HepG2 (cell line): ENCODE data around the gene ANKRD52. TPM values are rescaled to one million over a fixed set of nuclear protein-coding genes. Genes with fewer than 3 reads are reported as not detected.
A peak's percentile ranks its signal among the peaks of the same experiment; 100 is the strongest.

ENCODE experiments used
- ATAC-seq: fragments of 200-7000 bp; cut with Tn5 transposase; 3 replicates; pipeline ENCODE4 v1.9.1; 2020; ENCODE audit warnings: mild to moderate bottlenecking, moderate library complexity
- BruUV-seq: library from RNA; stranded (reverse); fragments of 400-500 nt; replicated peaks from 2 replicates; lab custom pipeline; 2021; lab: Mats Ljungman, UMichigan
- CTCF ChIA-PET: fragments of 300-600 bp; formaldehyde crosslinking; extraction: SDS; loops from one replicate; lab custom pipeline; 2021; ENCODE audit warnings: low total read pairs, inconsistent platforms, low intra/inter-chr PET ratio; lab: Yijun Ruan, JAX
- POLR2A ChIA-PET: fragments of 350-600 bp; sonication (Branson Sonifier 250); formaldehyde crosslinking; loops from one replicate; lab custom pipeline; 2020; ENCODE audit warnings: antibody characterized with exemption, inconsistent platforms; lab: Yijun Ruan, JAX
- DNase-seq: peaks from one replicate; pipeline ENCODE4 v3.0.0-alpha.2; 2015; ENCODE audit warnings: low spot score
- FAIRE-seq: peaks from 3 replicates; lab custom pipeline; 2011; peaks lifted over from hg19 to GRCh38; lab: Jason Lieb, UNC
- H2AFZ ChIP-seq: one replicate; pipeline ENCODE4 v1.6.1; 2011; ENCODE audit warnings: low read length, inconsistent platforms
- H3K27ac ChIP-seq: fragments of 300-600 bp; 3 replicates; pipeline ENCODE4 v1.8.0; 2011; ENCODE audit warnings: mixed run types, mild to moderate bottlenecking, mixed read lengths, low read length, inconsistent platforms; ENCODE audit not compliant: insufficient read depth; ENCODE audit errors: extremely low read length
- H3K27me3 ChIP-seq, 2 experiments: fragments of 200-600 bp in 1 of 2; 2 replicates in 1 of 2; 3 replicates in 1 of 2; pipeline versions ENCODE4 v1.6.0 to v1.8.0; 2011; ENCODE audit warnings: low read length in 2 of 2, mild to moderate bottlenecking in 2 of 2, moderate library complexity in 2 of 2, inconsistent platforms in 1 of 2; ENCODE audit not compliant: insufficient read depth in 2 of 2, control insufficient read depth in 1 of 2
- H3K36me3 ChIP-seq, 2 experiments: fragments of 200-600 bp in 1 of 2; replicated peaks in 1 of 2; 2 replicates in 1 of 2; 3 replicates in 1 of 2; pipeline versions ENCODE4 v1.5.1 to v1.8.0; 2011; ENCODE audit warnings: low read length in 2 of 2, inconsistent platforms in 1 of 2; ENCODE audit not compliant: insufficient read depth in 2 of 2, control insufficient read depth in 1 of 2
- H3K4me1 ChIP-seq: 2 replicates; pipeline ENCODE4 v1.5.1; 2012; ENCODE audit warnings: low read length, inconsistent platforms; ENCODE audit not compliant: insufficient read depth
- H3K4me2 ChIP-seq: 2 replicates; pipeline ENCODE4 v1.6.0; 2011; ENCODE audit warnings: low read depth, low read length, inconsistent platforms
- H3K4me3 ChIP-seq, 3 experiments: fragments of 200-600 bp in 1 of 3; sonication (generic), shearing (Covaris generic) in 1 of 3; replicated peaks in 1 of 3; 2 replicates each; pipeline ENCODE4 v1.5.1; 2011 to 2016; ENCODE audit warnings: low read length in 3 of 3, inconsistent platforms in 2 of 3, low read depth in 2 of 3, mild to moderate bottlenecking in 2 of 3, control low read depth in 1 of 3, mixed read lengths in 1 of 3; ENCODE audit not compliant: insufficient read depth in 1 of 3
- H3K79me2 ChIP-seq: one replicate; pipeline ENCODE4 v1.6.1; 2011; ENCODE audit warnings: low read length, inconsistent platforms; ENCODE audit not compliant: insufficient read depth
- H3K9ac ChIP-seq: 2 replicates; pipeline ENCODE4 v1.6.0; 2011; ENCODE audit warnings: mild to moderate bottlenecking, low read depth, low read length, inconsistent platforms; ENCODE audit not compliant: insufficient read depth
- H3K9me3 ChIP-seq: 2 replicates; pipeline ENCODE4 v1.5.1; 2012; ENCODE audit warnings: mild to moderate bottlenecking, low read length
- H4K20me1 ChIP-seq: 2 replicates; pipeline ENCODE4 v1.6.0; 2011; ENCODE audit warnings: inconsistent platforms, mild to moderate bottlenecking, low read length, moderate library complexity; ENCODE audit not compliant: insufficient read depth
- BRCA1 ChIP-seq: sonication (generic); formaldehyde crosslinking; IDR thresholded peaks from 2 replicates; pipeline ENCODE4 v1.4.0; 2020; ENCODE audit warnings: missing genetic modification reagents
- HOXA3 ChIP-seq: sonication (generic); formaldehyde crosslinking; IDR thresholded peaks from 2 replicates; pipeline ENCODE4 v1.5.0; 2020; ENCODE audit warnings: missing genetic modification reagents
- LBX2 ChIP-seq: sonication (generic); formaldehyde crosslinking; IDR thresholded peaks from 2 replicates; pipeline ENCODE4 v1.5.0; 2020; ENCODE audit warnings: missing genetic modification reagents, mild to moderate bottlenecking, borderline replicate concordance
- MIER2 ChIP-seq: IDR thresholded peaks from 2 replicates; pipeline ENCODE4 v1.6.1; 2016; ENCODE audit warnings: missing biosample characterization, missing genetic modification reagents
- MYPOP ChIP-seq: sonication (generic); formaldehyde crosslinking; IDR thresholded peaks from 2 replicates; pipeline ENCODE4 v1.8.1; 2023; ENCODE audit warnings: mild to moderate bottlenecking, moderate library complexity, missing genetic modification reagents
- NONO ChIP-seq, 2 experiments: fragments of 450-650 bp in 1 of 2; sonication (generic) in 1 of 2; formaldehyde crosslinking in 1 of 2; IDR thresholded peaks in 1 of 2; conservative IDR thresholded peaks in 1 of 2; 2 replicates each; pipeline versions ENCODE4 v1.6.1 to v1.8.0; 2017 to 2022; ENCODE audit warnings: mild to moderate bottlenecking in 1 of 2, missing genetic modification reagents in 1 of 2, moderate library complexity in 1 of 2
- NPAS2 ChIP-seq: sonication (generic); formaldehyde crosslinking; IDR thresholded peaks from 2 replicates; pipeline ENCODE4 v1.8.0; 2022; ENCODE audit warnings: mild to moderate bottlenecking, missing genetic modification reagents, borderline replicate concordance
- PLRG1 ChIP-seq: fragments of 450-650 bp; conservative IDR thresholded peaks from 2 replicates; pipeline ENCODE4 v1.6.1; 2016
- REXO4 ChIP-seq: sonication (generic); formaldehyde crosslinking; IDR thresholded peaks from 2 replicates; pipeline ENCODE4 v1.8.0; 2022; ENCODE audit warnings: missing genetic modification reagents, mild to moderate bottlenecking, borderline replicate concordance
- SIN3A ChIP-seq: IDR thresholded peaks from 2 replicates; pipeline ENCODE4 v1.6.1; 2011; ENCODE audit warnings: low read depth, mild to moderate bottlenecking, control low read depth, low read length, borderline replicate concordance
- ZBTB7B ChIP-seq: sonication (generic); formaldehyde crosslinking; IDR thresholded peaks from 2 replicates; pipeline ENCODE4 v1.4.0; 2020; ENCODE audit warnings: missing genetic modification reagents
- ZNF121 ChIP-seq: sonication (generic); formaldehyde crosslinking; IDR thresholded peaks from 2 replicates; pipeline ENCODE4 v1.5.0; 2020; ENCODE audit warnings: mild to moderate bottlenecking, missing genetic modification reagents
- in situ Hi-C: cut with HindIII; loops from 2 replicates; pipeline ENCODE4 v1.10.0; 2017; ENCODE audit warnings: low pct_unique_long_range_greater_than_20kb; ENCODE audit not compliant: extremely low pct_ligation_motif_present
- intact Hi-C: fragments of 100-400 bp; cut with micrococcal nuclease; formaldehyde crosslinking; loops from one replicate; pipeline ENCODE4 v1.10.0; 2022; ENCODE audit not compliant: unreplicated experiment
- polyA plus RNA-seq, 8 experiments: library from polyadenylated mRNA; depleted of rRNA in 3 of 8; stranded (reverse) in 7 of 8; unstranded in 1 of 8; fragments of >200 nt; fragmentation: Illumina TruSeq in 4 of 8; extraction: Trizol in 4 of 8; gene quantifications; 2 replicates each; pipeline versions ENCODE4 v1.2.1 to v1.2.3, GENCODE V29; 2011 to 2016; ENCODE audit warnings: low read depth in 4 of 8, missing spikeins in 1 of 8, mixed read lengths in 1 of 8; ENCODE audit not compliant: insufficient read depth in 1 of 8
- total RNA-seq, 5 experiments: library from RNA; depleted of rRNA; stranded (reverse); fragments of >200 nt; fragmentation: Illumina TruSeq; extraction: Trizol; gene quantifications; 2 replicates each; pipeline ENCODE4 v1.2.3, GENCODE V29; 2016; ENCODE audit warnings: low read depth in 1 of 5
- TF ChIP-seq, protein P1 (sequence below): sonication (generic); formaldehyde crosslinking; IDR thresholded peaks from 2 replicates; pipeline ENCODE4 v1.8.0; 2022; ENCODE audit warnings: missing genetic modification reagents, mild to moderate bottlenecking, moderate library complexity, borderline replicate concordance
- TF ChIP-seq, protein P2 (sequence below): sonication (generic); formaldehyde crosslinking; conservative IDR thresholded peaks from 2 replicates; pipeline ENCODE4 v1.8.0; 2022; ENCODE audit warnings: mild to moderate bottlenecking, moderate library complexity, missing genetic modification reagents
- TF ChIP-seq, protein P3 (sequence below): sonication (generic); formaldehyde crosslinking; IDR thresholded peaks from 2 replicates; pipeline ENCODE4 v1.4.0; 2020; ENCODE audit warnings: mild to moderate bottlenecking, missing genetic modification reagents

Gene ANKRD52
- total and polyA plus RNA-seq, 2 of the 13 experiments (the other 11 are each of a cell fraction or from before 2014, with no cell fraction given): 7.8 to 9.2 TPM

DNA sequence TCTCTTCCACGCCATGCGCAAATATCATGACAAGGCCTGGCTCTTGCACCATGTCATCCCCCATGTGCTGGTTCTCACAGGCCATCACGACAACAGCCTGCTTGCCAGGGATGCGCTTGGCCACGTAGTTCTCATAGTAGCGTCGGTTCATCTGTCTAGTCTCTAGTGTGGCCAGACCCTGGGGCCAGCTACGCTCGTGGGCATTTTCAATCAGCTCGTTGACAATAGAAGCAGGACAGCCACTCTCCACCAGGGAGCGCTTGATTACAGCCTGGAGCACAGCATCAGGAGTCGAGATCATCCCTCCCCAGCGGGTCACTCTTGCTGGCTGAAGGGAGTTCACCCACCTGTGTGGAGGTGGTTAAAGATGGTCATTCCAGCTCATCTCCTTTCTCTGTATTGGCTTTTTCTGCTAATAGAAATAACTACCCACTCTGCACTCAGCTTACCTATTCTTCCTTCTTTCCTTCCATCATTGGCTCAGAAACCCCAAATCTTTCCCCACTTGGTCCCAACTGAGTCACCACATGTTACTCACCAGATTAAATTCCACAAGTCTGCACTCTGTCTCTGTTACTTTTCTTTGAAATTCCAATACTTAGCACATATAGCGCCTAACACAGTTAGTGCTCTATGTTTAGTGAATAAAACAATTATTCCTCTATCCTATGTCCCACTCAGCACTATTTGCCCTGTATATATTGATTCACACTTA lies 51.6 kb downstream of the ANKRD52 start (continued):
- TF ChIP-seq, protein P1, sequence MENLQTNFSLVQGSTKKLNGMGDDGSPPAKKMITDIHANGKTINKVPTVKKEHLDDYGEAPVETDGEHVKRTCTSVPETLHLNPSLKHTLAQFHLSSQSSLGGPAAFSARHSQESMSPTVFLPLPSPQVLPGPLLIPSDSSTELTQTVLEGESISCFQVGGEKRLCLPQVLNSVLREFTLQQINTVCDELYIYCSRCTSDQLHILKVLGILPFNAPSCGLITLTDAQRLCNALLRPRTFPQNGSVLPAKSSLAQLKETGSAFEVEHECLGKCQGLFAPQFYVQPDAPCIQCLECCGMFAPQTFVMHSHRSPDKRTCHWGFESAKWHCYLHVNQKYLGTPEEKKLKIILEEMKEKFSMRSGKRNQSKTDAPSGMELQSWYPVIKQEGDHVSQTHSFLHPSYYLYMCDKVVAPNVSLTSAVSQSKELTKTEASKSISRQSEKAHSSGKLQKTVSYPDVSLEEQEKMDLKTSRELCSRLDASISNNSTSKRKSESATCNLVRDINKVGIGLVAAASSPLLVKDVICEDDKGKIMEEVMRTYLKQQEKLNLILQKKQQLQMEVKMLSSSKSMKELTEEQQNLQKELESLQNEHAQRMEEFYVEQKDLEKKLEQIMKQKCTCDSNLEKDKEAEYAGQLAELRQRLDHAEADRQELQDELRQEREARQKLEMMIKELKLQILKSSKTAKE (CRISPR knock-in tag): no peak
- no peak for TF ChIP-seq BRCA1 (CRISPR knock-in tag)
- TF ChIP-seq SIN3A: no peak
- TF ChIP-seq, protein P2, sequence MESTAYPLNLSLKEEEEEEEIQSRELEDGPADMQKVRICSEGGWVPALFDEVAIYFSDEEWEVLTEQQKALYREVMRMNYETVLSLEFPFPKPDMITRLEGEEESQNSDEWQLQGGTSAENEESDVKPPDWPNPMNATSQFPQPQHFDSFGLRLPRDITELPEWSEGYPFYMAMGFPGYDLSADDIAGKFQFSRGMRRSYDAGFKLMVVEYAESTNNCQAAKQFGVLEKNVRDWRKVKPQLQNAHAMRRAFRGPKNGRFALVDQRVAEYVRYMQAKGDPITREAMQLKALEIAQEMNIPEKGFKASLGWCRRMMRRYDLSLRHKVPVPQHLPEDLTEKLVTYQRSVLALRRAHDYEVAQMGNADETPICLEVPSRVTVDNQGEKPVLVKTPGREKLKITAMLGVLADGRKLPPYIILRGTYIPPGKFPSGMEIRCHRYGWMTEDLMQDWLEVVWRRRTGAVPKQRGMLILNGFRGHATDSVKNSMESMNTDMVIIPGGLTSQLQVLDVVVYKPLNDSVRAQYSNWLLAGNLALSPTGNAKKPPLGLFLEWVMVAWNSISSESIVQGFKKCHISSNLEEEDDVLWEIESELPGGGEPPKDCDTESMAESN (CRISPR knock-in tag): no peak
- TF ChIP-seq NPAS2 (CRISPR knock-in tag): no peak
- TF ChIP-seq REXO4: no peak
- TF ChIP-seq, all 625 proteins: peak for 23

DNA sequence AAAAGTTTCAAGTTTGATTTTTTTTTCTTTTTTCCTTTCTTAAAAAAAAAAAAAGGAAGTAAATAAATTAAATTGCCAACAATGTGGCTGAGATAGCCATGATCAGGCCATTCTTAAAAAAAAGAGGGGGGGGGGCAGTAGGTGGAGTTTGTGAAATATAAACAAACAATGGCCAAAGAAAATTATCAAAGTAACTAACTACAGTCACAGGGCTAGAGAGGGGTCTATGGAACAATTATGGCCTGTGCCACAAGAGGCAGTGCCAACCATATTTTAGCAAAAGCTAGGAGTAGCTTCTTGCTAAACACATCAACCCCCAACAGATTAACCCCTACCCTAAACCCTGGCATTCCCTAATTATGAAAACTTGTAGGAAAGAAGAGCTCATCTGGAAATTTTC lies 52.7 kb downstream of the ANKRD52 start:
- no TSS peak for BruUV-seq
- ChIA-PET POLR2A (interaction anchor here (1.1 to 3.6 kb wide), 5 partner anchors 16 to 155 kb away, joined by 3 to 34 read pairs (median 5); partner anchors contain the start of genes COQ10A, RNF41 and STAT2), CTCF (interaction anchor here (0.7 kb wide), 1 partner anchor 19 kb away, joined by 4 read pairs; the partner anchor contains the start of gene NABP2)
- in situ Hi-C loops: no loop called here
- peaks cover 22 to 46% of the 10 kb centered on the region in 2 experiments for H3K36me3 ChIP-seq
- ATAC-seq (peak; percentile 35), DNase-seq (no peak), FAIRE-seq (no peak)
- H3K9ac ChIP-seq: no peak overlapping the region
- H3K4me3 ChIP-seq: no peak overlapping the region
- no peaks in the 10 kb centered on the region for H3K9me3 ChIP-seq
- intact Hi-C loops: no loop called here
- no peaks in the 10 kb centered on the region for H4K20me1 ChIP-seq
- no peaks in the 10 kb centered on the region for H3K4me1 ChIP-seq
- H3K27ac ChIP-seq: no peak overlapping the region
- H2AFZ ChIP-seq: no peak overlapping the region
- no peaks in the 10 kb centered on the region for H3K27me3 ChIP-seq
- H3K4me2 ChIP-seq: no peak overlapping the region
- no peaks in the 10 kb centered on the region for H3K79me2 ChIP-seq
- TF ChIP-seq NONO (IDR thresholded peaks at IDR 0.05): no peak
- no peak for TF ChIP-seq NONO (CRISPR knock-in tag; conservative IDR thresholded peaks at IDR 0.05)
- no peak for TF ChIP-seq PLRG1
- TF ChIP-seq ZBTB7B (CRISPR knock-in tag): no peak
- no peak for TF ChIP-seq ZNF121
- no peak for TF ChIP-seq MYPOP (CRISPR knock-in tag)
- TF ChIP-seq HOXA3 (CRISPR knock-in tag): no peak
- no peak for TF ChIP-seq LBX2 (CRISPR knock-in tag)
- TF ChIP-seq NPAS2 (CRISPR knock-in tag): no peak
- TF ChIP-seq MIER2: no peak
- TF ChIP-seq, protein P3, sequence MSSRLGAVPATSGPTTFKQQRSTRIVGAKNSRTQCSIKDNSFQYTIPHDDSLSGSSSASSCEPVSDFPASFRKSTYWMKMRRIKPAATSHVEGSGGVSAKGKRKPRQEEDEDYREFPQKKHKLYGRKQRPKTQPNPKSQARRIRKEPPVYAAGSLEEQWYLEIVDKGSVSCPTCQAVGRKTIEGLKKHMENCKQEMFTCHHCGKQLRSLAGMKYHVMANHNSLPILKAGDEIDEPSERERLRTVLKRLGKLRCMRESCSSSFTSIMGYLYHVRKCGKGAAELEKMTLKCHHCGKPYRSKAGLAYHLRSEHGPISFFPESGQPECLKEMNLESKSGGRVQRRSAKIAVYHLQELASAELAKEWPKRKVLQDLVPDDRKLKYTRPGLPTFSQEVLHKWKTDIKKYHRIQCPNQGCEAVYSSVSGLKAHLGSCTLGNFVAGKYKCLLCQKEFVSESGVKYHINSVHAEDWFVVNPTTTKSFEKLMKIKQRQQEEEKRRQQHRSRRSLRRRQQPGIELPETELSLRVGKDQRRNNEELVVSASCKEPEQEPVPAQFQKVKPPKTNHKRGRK (CRISPR knock-in tag): no peak
